ENCODE data around the gene NRARP.

GRCh38 chr9:137294681-137295237 lies 7.3 kb downstream of the NRARP start:
- TF ChIP-seq CTCF (IDR thresholded peaks at IDR 0.05; ENCODE audit: low read length) (no peak), EZH2 (IDR thresholded peaks at IDR 0.05; ENCODE audit: borderline replicate concordance, low read length) (no peak)

All from OCI-LY1 (cell line).